GM19397 (cell line): Measurements from ENCODE around the gene OPCML.

Experiments
- ATAC-seq: cut with Tn5 transposase; IDR thresholded peaks from one replicate; pipeline ENCODE4 v1.9.1; 2021; ENCODE audit warnings: mild to moderate bottlenecking, moderate library complexity; ENCODE audit not compliant: unreplicated experiment

OPCML gene

GRCh38 chr11:132839236-132839945 lies 692.9 kb downstream of the OPCML start:
- no peak for ATAC-seq

- ATAC-seq, result no peak
These were observed 693.7 kb downstream of the OPCML start for GRCh38 chr11:132838627-132839026.

- ATAC-seq, result no peak
These were observed 701.0 kb downstream of the OPCML start for GRCh38 chr11:132831272-132831671.

- no peak for ATAC-seq
These were observed 707.7 kb downstream of the OPCML start for GRCh38 chr11:132824642-132825041.

DNA sequence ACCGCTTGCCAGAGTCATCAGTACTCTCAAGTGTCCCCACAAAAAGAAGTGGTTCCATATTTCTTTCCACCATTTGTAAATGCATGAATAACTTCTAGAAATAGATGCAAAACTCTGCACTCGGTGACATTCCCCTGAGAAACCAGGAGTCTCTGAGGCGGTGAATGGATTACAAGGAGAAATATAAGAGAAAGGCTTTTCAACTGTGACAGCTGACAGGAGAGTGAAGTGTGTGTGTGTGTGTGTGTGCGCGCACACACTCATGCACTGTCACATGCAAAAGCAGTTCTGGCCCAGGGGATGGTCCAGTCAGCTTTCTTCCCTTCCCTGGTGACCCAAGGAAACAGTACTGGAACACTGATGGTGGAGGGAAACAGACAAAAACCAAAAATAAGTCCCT lies 710.0 kb downstream of the OPCML start:
- ATAC-seq, result no peak

DNA sequence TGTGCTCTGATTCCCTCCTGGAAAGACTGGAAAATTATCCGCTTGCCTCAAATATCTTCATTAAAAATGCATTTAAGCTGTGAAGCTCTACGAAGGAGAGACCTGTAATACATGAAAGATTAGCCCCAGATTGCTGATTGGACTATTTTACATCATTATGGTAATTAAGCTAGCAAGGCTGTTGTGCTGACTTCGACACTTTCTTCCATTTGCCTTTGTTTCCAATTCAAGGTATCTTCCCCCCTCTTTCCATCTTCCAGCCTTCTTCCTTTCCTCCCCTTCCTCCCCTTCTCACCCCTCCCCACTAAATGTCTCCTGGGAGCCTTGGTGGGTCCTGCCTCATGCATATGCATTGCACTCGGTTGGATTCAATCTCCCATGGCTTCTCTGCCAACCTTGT lies 710.8 kb downstream of the OPCML start:
- ATAC-seq, result no peak

DNA sequence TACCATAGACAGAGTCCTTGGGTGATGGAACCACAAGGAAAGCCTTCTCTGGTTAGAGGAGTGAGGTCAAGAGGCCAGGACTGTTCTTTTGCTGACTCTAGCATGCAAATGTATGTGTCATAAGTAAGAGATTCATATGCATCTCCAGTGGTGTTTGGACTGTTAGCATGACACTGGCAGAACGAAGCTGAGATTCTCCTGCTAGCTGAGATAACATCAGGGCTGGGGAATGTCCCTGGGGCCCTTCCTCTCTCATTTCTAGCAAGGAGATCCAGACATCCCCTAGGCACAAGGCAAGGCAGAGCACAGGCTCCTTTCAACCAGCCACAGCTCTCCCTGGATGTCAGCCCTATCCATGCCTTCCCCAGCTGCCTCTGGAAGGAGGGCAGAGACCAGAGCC lies 711.3 kb downstream of the OPCML start:
- ATAC-seq, result no peak

DNA sequence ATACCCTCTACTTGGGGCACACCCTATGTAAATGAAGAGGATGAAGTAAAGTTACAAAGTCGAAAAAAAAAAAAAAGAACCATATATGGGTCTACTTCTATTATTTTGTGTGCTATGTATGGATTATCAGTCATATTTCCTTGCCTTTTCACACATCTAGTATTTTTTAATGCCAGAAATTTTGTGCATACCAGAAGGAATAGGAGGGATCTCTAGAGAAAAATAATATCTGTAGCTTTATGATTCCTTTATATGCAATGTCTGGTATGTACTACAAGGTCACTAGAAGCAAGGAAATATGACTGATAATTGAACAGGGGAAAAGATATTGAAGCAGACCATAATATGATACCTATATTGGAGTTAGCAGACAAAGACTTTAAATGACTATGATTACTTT lies 713.4 kb downstream of the OPCML start:
- no peak for ATAC-seq

DNA sequence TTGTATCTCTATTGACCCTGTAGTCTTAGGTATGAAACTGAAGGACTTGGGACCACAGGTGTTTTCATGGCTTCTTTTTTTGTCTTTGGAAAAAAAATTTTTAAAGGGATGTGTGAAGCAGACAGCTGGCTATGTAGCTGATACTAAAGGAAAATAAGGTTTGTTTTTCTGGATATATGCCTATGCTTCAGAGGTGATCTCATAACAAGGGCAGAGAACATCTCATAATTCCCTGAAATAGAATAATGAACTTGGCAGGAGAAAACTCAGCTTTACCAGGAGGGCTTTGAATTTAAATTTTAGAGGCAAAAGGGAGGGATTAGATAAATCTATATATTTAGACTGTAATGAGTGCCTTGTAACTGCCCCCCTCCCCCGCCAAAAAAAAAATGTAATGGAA lies 714.9 kb downstream of the OPCML start:
- no peak for ATAC-seq

DNA sequence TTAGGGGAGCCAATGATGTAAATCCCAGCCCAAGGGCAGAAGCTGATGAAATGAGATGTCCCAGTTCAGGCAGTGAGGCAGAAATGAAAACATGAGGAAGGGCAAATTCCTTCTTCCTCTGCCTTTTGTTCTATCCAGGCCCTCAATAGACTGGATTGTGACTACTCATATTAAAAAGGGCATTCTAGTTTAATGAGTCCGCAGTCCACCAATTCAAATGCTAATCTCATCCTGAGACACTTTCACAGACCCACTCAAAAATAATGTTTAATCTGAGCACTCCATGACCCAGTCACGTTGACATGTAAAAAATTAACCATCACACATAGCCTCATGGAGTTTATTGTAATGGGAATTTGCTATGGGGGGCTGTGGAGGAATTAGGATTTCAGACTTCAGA lies 717.9 kb downstream of the OPCML start:
- ATAC-seq, result no peak

- no peak for ATAC-seq
These were observed 720.7 kb downstream of the OPCML start for GRCh38 chr11:132811649-132812048.

- ATAC-seq, result no peak
These were observed 723.2 kb downstream of the OPCML start for GRCh38 chr11:132809070-132809469.

GRCh38 chr11:132804258-132804657 lies 728.0 kb downstream of the OPCML start:
- ATAC-seq, result no peak

DNA sequence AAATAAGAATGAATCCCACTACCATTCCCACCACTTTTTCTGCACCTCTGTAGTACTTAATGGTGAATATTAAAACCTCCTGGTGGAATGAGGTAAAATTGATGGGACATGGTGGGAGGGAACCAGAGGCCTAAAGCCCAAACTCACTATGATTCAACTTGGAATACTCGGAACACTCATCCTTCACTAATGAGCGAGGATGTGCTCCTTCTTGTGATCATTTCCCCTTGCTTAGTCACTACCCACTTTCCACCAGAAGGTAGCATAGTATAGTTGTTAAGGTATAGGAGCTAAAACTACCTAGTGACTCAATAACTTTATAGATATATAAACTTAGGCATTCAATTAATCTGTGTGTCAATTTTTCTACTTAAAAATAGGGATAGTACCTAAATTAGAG lies 728.9 kb downstream of the OPCML start:
- ATAC-seq, result no peak

DNA sequence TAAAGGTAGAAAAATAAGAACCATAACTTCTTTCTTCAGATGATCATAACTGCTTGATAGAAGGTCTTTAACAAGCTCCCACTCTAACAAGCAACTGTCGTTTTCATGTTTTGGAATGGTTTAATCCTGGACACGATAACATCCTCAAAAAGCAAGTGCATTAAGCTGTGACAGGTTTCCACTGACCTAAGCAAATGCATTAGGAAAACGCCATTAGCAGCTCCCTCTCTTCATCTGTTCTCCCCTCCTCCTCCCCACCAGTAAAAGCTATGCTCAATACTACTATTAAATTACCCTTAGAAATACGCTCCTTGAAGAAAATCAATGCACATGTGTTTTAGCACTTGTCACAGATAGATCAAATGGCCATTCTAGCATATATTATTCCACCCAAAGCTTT lies 729.4 kb downstream of the OPCML start:
- ATAC-seq, result no peak

- ATAC-seq, result no peak
These were observed 738.5 kb downstream of the OPCML start for GRCh38 chr11:132793831-132794230.

GRCh38 chr11:132792341-132793140 lies 739.8 kb downstream of the OPCML start:
- no peak for ATAC-seq

DNA sequence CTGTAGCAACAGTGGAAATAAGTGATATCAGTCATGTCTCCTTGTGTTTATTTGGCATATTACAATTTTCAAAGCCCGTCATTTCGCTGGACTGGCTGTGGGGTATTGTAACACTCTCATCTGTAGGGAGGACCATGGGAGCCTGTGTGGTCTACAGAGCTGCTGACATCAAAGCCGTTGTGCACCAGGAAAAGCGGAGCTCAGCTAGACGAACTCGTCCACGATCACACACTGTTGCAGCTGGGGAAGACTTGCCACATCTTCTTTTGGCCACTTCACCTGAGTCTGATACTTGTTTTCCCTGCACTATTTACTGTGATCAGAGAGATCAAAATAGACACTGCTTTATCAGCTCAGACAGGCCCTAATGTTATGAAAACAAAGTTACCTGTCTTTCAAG lies 741.3 kb downstream of the OPCML start:
- no peak for ATAC-seq

DNA sequence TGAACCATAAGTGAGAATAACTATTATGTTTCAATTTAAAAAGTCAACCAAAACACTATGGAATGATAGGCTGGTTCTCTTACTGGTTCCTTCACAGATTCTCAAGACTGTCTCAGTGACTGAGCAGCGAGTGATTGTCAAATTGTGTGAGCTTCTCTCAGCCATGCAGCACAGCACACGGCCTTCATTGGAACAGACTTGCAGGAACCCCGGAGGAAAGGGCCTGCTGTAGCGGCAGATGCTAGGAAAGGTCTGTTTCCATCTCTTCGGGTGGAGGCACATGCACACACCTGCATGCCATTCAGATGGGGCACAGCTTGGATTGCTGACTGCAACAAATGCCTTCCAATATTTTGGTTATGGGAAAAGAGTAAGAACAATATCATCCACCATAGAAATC lies 741.8 kb downstream of the OPCML start:
- no peak for ATAC-seq

DNA sequence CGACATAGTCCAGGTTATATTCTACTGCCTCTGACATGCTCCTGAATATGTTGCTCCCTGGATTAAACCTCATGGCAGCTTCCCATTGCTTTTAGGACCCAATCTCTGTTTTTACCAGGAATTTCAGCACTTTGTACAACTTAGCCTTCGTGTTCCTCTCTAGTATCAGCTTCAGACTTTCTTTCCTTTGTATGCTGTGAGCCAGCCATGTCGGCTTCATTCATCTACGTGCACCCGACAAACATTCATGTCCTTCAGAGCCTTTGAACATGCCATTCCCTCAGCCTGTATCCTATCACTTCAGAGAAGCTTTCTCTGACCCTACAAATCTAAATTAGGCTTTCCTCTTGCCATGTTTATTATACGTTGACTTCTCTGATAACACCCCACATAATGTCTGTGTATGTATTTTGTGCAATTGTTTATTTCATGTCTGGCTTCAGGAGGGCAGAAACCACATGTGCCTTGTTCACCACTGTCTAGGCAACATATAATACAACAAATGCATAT lies 743.4 kb downstream of the OPCML start:
- no peak for ATAC-seq

DNA sequence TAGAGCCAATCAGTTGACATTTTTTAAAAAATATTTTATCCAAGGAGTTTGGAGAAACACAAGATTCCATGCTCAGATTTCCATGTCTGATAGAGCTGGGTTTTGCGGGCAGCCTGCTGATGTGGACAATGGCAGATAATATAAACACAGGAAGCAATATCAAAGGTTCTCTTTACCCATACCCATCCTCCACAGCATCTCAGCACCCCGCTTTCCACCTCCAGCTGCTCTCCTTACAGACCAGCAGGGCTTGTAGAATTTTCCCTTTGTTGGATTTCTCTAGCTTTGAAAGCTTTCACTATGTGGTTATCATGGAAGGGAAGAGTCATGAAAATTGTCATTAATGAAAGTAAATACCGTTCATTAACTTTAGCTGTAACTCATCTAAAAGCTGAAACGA lies 746.4 kb downstream of the OPCML start:
- no peak for ATAC-seq

GRCh38 chr11:132784441-132784840 lies 747.9 kb downstream of the OPCML start:
- ATAC-seq, result no peak
